ENCODE data around the gene SELENOM.

- no peak for TF ChIP-seq EZH2 (IDR thresholded peaks at IDR 0.05)
- no peak for TF ChIP-seq POLR2AphosphoS5 (IDR thresholded peaks at IDR 0.05; ENCODE audit: borderline replicate concordance, low read depth, low read length)
- no peak for TF ChIP-seq FOXP2 (optimal IDR thresholded peaks at IDR 0.05; ENCODE audit: control extremely low read depth, extremely low read length, insufficient read depth)
Observed at GRCh38 chr22:31142285-31142684, 34.9 kb upstream of the SELENOM start.
